LNCAP (cell line): ENCODE data around the gene RANBP1.

Source experiments
- TF ChIP-seq, protein P1 (sequence below): fragments of 450-650 bp; IDR thresholded peaks from 2 replicates; pipeline ENCODE4 v1.5.1; 2017; ENCODE audit warnings: mild to moderate bottlenecking

RANBP1 gene

DNA sequence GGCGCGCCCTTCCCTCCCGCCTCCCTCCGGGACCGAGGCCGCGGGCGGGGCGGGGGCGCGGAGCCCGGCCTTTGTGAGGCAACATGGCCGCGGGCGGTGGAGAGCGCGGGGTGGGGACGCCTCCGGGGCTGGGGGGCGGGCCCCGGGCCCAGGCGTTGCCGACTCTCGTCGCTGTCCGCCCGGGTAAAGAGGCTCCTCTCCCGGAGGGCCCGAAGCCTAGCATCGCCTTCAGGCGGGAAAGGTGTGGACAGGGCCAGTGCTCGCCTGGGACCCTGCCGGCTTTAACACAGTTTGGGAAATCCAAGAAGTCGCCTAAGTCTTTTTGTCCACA is 35.5 kb upstream of the RANBP1 start:
- TF ChIP-seq, protein P1, sequence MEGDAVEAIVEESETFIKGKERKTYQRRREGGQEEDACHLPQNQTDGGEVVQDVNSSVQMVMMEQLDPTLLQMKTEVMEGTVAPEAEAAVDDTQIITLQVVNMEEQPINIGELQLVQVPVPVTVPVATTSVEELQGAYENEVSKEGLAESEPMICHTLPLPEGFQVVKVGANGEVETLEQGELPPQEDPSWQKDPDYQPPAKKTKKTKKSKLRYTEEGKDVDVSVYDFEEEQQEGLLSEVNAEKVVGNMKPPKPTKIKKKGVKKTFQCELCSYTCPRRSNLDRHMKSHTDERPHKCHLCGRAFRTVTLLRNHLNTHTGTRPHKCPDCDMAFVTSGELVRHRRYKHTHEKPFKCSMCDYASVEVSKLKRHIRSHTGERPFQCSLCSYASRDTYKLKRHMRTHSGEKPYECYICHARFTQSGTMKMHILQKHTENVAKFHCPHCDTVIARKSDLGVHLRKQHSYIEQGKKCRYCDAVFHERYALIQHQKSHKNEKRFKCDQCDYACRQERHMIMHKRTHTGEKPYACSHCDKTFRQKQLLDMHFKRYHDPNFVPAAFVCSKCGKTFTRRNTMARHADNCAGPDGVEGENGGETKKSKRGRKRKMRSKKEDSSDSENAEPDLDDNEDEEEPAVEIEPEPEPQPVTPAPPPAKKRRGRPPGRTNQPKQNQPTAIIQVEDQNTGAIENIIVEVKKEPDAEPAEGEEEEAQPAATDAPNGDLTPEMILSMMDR = no peak

DNA sequence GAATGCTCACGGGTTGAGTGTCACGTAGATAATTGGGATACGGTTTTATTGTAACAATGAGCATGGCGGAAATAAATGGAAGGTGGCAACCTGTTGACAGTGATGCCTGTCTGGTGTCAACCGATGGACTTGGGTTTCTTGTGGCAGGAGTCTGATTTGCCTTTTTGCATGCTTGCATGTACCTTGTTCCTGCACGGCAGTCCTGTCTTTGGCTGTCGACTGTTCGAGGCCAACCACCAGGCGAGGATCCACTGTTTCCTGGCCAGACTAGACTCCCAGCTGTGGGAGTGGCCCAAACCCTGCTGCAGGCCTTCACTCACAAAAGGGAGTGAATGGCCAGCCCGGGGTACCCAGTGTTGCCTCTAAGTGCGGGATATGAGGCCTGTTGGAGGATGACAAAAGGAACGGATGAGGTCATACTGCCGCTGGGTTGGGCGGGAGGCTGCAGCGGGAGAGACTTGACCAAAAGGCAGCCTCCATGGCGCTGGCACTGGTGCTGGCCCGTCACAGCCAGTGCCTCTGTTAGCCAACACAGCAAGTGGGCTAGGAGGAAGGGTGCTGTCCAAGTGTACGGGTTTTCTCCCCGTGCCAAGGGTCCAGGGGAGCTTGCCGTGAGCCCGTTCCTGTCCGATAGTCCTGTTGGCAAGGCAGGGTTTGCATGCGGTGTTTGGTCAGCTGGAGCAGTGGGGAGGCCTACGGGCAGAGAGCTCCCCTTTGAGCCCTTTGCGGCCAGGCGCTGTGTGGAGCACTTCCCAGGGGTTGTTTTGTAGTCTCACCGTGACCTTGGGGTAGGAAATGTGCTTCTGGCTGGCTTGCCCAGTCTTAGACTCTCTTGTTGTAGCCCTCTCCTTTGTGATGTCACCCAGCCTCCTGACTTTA is 34.9 kb upstream of the RANBP1 start:
- TF ChIP-seq, protein P1 = no peak

DNA sequence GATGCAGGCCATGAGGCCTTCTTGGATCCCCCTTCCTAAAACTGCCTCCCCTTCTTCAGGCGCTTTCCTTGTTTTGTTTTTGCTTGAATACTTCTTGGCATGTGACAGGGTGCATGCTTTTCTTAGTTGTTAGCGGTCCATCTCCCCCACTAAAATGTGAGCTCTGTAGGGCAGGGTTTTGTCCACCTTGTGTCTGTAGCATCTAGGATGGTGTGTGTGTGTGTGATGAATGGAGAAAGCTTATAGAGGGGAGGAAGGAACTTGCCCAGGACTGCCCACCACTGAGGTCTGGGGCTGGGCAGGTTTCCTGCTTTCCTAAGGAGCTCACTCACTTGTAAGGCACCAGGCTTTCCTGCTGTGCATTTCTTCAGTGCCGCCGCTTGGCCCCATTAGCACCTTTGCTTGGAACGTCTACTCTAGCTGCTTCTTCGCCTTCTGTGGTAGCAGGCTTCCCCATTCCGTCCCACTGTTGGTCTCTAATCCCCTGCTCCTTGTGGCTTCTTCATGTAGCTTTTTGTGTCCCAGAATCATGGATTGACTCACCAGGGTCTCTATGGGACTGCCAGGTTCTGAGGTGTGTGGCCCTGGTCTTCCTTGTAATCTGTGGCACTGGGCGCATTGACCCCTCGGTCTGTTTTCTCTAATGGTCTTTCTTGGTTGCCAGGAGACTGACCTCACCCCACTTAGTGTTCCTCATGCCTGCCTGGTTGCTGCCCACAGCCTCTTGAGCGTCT is 32.6 kb upstream of the RANBP1 start:
- TF ChIP-seq, protein P1 = no peak

DNA sequence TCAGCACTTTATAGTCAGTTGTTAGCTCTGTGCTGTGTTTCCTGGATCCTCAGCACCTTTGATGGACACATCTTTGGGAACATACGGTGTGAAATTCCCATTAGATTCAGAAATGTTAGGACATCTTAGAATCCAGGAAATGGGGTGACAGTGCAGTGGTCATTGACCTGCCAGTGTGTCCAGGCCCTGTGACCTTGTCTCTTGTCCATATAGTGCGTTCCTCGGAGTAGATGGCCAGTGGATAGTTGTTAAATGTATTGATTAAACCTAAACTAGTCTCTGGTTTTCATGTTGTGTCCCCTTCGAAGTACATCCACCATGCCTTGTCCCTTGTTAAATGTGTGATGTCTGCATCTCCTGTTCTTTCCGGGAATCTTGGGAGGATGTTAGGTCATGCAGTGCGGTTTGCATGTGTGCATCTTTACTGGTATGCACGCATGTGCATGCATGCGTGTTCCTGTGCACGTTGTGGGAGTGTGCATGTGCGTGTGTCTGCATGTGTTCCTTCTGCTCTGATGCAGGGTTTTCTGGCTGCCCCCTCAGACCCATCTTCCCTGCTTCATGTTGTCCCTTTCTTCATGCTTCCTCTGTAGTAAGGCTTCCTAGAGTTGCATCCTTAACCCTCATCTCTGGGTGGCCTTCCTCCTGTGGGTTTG is 31.9 kb upstream of the RANBP1 start:
- TF ChIP-seq, protein P1 = no peak

DNA sequence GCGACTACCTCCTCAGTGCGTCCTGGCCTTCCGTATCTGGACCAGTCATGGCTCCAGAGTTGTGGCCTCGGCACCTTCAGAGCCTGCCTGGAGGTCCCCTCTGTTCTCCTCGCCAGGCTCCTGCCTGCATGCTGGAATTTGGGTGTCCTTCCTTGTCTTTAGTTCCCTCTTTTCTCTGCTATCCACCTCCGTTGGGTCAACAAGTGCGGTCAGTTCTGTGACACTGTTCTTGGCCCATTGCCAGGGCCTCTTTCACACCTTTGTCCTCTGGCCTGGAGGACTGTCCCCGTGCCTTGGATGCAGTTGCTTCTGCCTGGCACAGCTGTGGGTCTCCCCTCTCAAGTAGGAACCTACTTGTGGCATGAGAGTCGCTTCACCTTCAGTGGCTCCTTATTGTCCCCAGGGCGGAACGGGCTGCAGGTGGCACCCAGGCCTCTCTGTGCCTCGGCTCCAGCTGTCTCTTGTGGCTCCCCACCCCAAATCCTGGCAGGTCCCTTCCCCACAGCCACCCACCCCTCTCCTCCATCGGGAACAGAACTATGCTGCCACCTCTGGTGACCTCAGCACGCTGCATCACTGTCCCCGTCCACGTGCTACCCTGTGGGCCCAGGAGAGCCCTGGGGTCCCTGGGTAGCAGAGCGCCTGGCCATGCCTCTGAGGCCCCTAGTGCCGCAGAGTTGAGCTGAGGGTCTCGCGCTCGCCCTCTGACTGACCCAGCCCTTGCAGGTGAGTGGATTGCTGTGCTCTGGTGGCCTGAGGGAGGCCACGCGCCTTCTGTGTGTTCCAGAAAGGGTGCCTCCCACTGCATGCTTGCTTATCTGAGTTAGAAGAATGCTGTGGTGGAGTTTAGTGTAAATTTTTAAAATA is 31.1 kb upstream of the RANBP1 start:
- TF ChIP-seq, protein P1 = peak; percentile 60; the same call in 1 of the 2 replicates

DNA sequence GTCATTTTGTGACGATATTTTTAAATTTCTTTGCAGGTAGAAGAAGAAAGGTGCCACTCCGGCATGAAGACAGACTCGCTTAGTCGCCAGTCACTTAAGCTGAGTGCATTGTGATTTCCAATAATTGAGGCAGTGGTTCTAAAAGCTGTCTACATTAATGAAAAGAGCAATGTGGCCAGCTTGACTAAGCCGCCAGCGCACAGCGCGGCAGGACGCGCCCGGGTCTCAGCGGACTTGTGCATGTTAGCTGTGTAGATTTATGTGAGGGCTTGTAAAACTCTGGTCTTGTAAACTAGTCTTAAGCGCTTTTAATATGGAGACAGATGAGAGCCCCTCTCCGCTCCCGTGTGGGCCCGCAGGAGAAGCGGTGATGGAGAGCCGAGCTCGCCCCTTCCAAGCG is 30.3 kb upstream of the RANBP1 start:
- TF ChIP-seq, protein P1 = no peak

DNA sequence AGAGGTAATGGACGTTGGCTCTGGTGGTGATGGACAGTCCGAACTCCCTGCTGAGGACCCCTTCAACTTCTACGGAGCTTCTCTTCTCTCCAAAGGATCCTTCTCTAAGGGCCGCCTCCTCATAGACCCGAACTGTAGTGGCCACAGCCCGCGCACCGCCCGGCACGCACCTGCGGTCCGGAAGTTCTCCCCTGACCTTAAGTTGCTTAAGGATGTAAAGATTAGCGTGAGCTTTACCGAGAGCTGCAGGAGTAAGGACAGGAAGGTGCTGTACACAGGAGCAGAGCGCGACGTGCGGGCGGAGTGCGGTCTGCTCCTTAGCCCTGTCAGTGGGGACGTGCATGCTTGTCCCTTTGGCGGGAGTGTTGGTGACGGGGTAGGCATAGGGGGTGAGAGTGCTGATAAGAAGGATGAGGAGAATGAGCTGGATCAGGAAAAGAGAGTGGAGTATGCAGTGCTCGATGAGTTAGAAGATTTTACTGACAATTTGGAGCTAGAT is 29.8 kb upstream of the RANBP1 start:
- TF ChIP-seq, protein P1 = no peak
